ENCODE data around the gene KLF6.

KLF6 gene

GRCh38 chr10:3805791-3806461 lies 20.9 kb upstream of the KLF6 start (continued):
- TF ChIP-seq SP3 (tag by site-specific recombination; IDR thresholded peaks at IDR 0.05) (no peak), PRDM10 (tag by site-specific recombination; IDR thresholded peaks at IDR 0.05) (no peak), BCL11B (tag by site-specific recombination; IDR thresholded peaks at IDR 0.05; ENCODE audit: low read depth) (no peak), ZFHX2 (tag by site-specific recombination; conservative IDR thresholded peaks at IDR 0.05) (no peak), ZNF514 (tag by site-specific recombination; IDR thresholded peaks at IDR 0.05) (no peak), ZNF391 (tag by site-specific recombination; IDR thresholded peaks at IDR 0.05; ENCODE audit: borderline replicate concordance, low read depth) (no peak), ZBTB21 (tag by site-specific recombination; IDR thresholded peaks at IDR 0.05) (no peak), WT1 (tag by site-specific recombination; IDR thresholded peaks at IDR 0.05) (no peak), ZNF169 (tag by site-specific recombination; IDR thresholded peaks at IDR 0.05) (no peak), ZNF610 (tag by site-specific recombination; IDR thresholded peaks at IDR 0.05; ENCODE audit: borderline replicate concordance) (no peak), ZNF184 (tag by site-specific recombination; IDR thresholded peaks at IDR 0.05) (no peak), ZNF585B (tag by site-specific recombination; IDR thresholded peaks at IDR 0.05) (no peak), ZEB2 (tag by site-specific recombination; IDR thresholded peaks at IDR 0.05) (peak; percentile 56; the same call in 1 of the 2 replicates), OSR2 (tag by site-specific recombination; IDR thresholded peaks at IDR 0.05) (peak; percentile 31; the same call in 1 of the 2 replicates), ZNF302 (tag by site-specific recombination; IDR thresholded peaks at IDR 0.05; ENCODE audit: low read depth) (no peak), ZNF362 (tag by site-specific recombination; IDR thresholded peaks at IDR 0.05) (0 out of 2 replicates have a peak, but pooled peaks have one; percentile 48), ZNF146 (tag by site-specific recombination; IDR thresholded peaks at IDR 0.05) (no peak), TRIM28 (IDR thresholded peaks at IDR 0.05; ENCODE audit: borderline replicate concordance, low read length) (no peak)
- TF ChIP-seq, protein P1, sequence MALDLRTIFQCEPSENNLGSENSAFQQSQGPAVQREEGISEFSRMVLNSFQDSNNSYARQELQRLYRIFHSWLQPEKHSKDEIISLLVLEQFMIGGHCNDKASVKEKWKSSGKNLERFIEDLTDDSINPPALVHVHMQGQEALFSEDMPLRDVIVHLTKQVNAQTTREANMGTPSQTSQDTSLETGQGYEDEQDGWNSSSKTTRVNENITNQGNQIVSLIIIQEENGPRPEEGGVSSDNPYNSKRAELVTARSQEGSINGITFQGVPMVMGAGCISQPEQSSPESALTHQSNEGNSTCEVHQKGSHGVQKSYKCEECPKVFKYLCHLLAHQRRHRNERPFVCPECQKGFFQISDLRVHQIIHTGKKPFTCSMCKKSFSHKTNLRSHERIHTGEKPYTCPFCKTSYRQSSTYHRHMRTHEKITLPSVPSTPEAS (tag by site-specific recombination; IDR thresholded peaks at IDR 0.05): no peak

DNA sequence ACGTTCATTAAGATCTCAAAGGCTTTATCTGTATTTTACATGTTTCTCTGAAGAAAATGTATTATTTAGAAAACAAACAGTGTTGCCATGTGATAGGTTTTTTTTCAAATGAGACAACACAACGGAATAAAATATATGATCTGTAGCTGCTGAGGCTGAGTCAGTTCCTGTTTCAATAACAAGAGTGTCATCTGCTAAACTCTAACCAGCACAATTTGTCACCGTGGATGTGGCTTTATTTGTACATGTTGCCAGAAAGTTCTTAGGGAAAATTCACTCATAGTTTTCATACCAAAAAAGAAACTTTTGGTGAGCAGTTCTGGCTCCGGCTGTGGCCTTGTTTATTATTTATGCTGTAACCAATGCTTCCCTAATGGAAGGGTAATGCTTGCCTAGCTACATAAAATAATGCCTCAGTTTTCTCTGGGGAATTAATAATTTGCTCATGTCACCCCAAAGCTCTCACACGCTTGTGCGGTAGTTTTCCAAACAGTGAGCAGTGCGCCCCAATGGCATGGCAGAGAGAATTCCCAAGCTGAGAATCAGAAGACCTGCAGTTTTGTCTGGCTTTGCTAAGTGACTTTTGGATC lies 20.3 kb upstream of the KLF6 start:
- CTCF ChIA-PET: no interaction called here
- no peak for TF ChIP-seq ZNF350 (tag by site-specific recombination; IDR thresholded peaks at IDR 0.05)
- TF ChIP-seq ZNF366 (tag by site-specific recombination; conservative IDR thresholded peaks at IDR 0.05): no peak
- no peak for TF ChIP-seq ZFP3 (tag by site-specific recombination; IDR thresholded peaks at IDR 0.05; ENCODE audit: low read depth)
- no peak for TF ChIP-seq ZNF837 (tag by site-specific recombination; IDR thresholded peaks at IDR 0.05)
- no peak for TF ChIP-seq ZNF426 (tag by site-specific recombination; IDR thresholded peaks at IDR 0.05)
- Histone ChIP-seq H3K4me3 (ENCODE audit: low read depth, low read length) (no peak overlapping the region), H3K36me3 (ENCODE audit: control insufficient read depth in 2 of 2, insufficient read depth in 1 of 2, low read length in 2 of 2) (no peaks in the 10 kb centered on the region), H3K27ac (ENCODE audit: extremely low read depth, low read depth, low read length) (peak overlapping the region; percentile 42; the same call in 1 of the 2 replicates), H3K4me1 (ENCODE audit: control insufficient read depth, insufficient read depth, low read length) (peaks cover 9% of the 10 kb centered on the region), H3K9me3 (ENCODE audit: control insufficient read depth, insufficient read depth, low read depth, low read length) (no peaks in the 10 kb centered on the region)
- POLR2A ChIA-PET: interaction anchor here (4.2 kb wide), 1 partner anchor 20 kb away, joined by 30 read pairs; the partner anchor contains the start of gene KLF6
